ENCODE measurements around the gene B3GLCT.

B3GLCT gene

DNA sequence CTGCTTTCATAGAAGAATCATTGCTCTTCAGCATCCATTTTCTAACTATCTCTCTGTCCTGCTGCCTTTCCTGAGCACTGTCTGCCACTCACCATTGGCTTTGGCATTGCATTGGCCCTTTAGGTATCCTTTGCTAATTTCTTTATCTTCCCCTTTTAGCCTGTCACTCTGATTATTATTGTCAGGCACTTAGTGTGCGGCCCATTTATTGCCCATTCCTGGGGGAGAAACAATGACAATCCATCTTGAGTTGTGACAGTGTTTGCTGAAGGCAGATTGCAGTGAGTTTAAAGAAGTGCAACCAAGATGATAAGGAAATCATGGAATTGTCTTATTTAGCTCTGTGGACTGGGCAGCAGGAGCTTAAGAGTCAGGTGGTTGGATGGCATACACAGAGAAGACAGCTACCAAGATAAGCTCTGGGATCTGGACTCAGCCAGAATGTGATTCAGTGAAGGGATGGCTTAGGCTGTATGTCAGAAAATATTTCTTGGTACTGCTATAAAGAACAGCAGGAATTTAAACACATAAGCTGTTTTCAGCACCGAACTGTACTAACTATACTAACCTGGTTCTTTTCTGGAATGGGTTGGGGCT is 25.3 kb downstream of the B3GLCT start:
- DNase-seq: no peak

DNA sequence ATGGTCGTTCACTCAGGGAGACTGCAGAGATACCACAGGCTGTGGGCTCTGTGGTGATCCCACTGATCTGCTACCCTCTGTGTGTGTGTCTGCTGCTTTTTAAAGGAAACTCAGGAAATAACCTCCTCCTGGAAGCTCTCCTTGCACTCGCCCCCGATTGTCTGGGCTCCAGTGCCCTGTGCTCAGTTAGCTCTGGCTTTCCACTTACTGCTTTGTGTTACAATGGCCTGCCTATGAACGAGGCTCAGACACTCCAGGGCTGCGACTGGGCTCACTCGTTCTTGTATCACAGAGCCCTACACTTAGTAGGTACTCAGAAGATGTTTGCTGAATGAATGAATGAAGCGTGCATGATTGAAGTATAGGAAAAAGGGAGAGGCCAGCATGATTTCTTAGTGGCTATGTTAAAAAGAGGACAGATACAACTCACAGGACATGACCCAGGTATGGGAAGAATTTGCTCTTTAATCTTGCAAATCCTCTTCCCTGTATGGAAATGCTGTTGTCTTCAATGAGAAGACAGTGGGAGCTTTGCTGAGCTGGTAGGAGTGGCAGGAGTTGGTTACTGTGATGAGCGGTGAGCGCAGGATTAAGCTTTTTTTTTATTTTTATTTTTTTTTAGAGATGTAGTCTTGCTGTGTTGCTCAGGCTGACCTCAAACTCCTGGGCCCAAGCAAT is 26.4 kb downstream of the B3GLCT start:
- DNase-seq: no peak

DNA sequence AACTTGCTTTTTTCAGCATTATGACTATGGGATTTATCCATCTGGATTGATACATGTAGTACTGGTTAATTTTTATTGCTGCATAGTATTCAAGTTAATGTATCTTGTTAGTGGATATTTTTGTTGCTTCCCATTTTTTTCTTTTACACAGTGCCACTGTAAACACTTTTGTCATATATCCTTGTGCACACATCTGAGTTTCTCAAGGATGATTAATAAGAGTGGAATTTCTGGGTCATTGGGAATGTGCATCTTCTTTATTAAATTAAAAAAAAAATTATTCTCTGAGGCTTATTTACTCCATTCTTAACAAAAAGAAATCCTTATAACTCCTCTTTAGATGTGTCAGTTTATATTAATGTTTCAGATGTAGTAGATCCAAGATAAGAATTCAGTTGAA is 27.3 kb downstream of the B3GLCT start:
- no peak for DNase-seq

DNA sequence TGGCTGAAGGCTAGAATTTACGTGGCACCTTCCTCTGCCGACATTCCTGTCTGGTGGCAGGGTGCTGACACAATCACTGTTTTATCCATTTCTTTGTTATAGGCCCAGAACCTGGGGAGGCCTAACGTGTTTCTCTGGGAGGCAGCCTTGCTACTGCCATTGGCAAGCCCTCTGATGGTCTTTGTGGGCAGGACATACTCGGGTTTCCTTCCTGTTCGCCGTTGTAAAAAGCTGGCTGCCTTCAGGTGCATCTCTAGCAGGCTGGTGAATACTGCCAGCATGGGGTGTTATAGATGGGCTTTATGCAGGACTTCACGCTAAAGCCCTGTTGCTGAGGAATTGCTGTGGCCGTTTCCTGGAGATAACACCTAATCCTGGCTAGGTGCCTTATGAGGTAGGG is 28.1 kb downstream of the B3GLCT start:
- DNase-seq: no peak

DNA sequence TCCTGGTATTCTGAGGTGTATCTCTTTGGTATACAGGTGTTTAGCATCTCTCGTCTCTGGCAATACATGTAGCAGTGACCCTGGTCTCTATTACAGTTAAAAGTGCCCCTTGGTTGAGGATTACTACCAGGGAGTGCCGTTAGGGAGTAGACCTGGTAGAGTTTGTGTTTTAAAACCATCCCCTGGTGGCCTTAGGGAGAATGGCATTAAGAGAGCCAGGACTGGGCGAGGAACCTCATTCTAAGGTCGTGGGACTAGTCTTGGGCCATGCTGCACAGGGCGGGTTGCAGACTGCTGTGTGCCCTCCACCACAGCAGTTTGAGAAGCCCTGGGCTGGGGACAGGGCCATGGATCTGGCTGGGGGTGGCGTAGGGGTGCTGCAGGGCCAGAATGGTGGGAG is 35.0 kb downstream of the B3GLCT start:
- peak; percentile 1 for DNase-seq

DNA sequence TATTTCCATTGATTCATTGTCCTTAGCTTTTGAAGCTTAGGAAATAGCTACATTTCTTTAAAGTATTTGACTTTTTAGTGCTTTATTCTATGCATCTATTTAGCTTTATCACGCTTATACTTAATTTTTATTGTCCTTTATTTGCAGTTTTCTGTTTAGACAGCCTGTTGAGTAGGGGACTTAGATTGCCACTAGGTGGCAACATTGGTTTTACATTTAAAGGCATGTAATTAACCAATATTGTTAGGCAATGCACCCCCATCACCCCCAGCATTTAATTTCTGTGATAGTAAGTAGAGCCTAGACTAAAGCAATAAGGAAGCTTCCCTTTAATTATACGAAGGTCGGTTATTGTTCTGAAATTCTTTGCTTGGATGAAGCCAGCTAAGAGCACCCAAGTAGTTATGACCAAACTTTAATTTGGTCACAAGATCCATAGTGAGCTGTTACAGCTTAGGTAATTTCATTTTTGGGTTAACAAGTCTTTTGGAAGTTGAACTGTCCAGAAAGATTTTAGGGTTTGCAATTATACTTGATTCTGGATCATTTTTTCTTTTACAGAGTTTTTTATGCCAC is 36.5 kb downstream of the B3GLCT start:
- DNase-seq: peak; percentile 51

DNA sequence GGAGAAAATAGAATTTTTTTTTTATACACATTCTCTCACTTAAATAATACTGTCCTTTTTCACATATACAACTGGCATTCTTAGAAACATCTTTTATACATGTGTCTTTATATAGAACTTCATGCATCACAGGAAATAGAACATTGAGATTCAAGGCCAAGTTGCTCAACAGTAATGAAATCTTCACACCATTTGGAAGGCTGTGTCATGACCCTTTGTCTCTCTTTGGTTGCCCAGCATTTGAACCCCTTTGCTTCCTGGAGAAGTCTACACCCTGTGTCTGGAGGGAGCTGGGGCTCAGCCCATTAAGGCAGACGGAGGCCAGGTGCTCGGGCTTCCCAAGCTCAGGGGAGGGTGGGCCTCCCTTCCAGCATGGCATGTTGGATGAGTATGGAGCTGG is 41.1 kb downstream of the B3GLCT start:
- no peak for DNase-seq

DNA sequence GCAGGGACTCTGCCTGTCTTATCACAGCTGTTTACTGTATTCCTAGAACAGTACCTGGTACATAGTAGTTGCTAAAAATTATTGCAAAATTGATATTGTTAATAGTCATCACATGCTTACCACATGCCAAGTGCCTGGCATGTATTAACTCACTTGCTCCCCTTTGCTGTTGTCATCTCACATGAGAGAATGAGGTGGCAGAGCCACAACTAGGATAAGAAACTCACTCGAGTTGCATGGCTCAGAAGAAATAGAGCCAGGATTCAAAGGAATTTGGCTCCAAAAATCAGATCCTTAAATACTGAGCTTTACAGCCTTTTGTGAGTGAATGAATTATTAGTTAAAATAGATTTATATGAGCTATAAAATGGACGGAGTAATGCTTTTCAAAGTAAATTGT is 42.6 kb downstream of the B3GLCT start:
- DNase-seq: no peak

DNA sequence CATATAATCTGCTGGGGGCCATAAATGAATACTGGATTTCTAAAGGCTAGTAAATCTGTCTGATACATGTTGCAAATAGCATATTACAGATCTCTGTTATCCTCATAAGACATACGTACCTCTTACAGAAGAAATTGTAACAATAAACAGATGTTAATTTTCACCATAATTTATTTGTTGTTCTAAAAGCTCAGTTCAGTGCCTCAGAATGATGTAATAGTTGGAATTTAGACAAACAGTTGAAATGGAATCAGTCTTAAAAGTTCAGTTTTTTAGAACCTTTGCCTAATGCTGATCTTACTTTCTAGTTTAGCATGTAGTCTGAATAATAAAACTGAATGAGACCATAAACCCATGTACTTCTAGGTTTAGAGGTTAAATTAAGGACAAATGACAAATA is 43.1 kb downstream of the B3GLCT start:
- DNase-seq: no peak

DNA sequence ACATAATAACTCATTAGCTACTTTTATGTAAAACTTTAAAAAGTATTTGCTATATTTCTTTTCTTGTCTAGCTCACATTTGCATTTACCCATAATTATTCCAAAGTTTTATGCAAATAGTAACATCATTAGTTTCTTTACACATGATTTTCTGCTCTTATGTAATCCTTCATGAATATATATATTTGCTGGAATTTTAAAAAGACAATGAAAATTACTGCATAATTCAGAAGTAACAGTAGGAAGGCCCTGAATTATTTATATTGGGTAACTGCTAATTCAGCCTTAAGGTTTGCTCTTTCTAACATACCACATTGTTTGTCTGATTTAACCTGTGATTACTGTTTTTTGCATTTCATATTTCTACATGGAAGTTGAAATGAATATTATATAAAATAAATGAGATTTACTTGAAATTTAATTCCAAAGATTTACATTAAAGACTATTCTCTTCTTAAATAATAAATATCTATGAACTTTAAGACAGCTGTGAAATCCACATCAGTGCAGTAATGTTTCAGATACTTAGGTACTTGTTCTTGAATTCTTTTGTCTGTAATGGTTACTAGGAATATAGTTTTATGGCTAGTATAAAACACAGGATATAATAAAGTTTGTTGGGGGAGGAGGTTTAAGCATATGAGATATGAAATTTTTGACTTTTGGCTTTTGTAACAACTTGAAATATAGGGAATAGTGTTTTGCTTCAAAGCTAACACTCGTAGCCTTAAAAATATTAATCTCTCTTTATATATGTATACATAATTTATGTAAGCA is 46.0 kb downstream of the B3GLCT start:
- DNase-seq: no peak

DNA sequence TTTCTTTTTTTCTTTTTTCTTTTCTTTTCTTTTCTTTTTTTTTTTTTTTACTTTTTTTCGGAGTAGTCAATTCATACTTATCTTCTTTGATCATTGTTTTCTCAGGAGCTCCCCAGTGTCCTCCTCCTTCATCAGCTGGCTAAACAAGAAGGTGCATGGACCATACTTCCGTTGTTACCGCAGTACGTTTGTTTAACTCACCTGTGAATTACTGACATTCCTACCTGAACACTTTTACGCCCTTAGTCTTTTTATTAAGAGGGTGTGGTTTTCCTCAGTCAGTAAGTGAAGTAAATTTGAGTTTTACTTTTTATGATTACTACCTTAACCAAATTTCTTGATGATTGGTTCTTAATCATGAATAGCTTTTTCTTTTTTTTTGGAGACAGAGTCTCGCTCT is 47.1 kb downstream of the B3GLCT start:
- DNase-seq: no peak

DNA sequence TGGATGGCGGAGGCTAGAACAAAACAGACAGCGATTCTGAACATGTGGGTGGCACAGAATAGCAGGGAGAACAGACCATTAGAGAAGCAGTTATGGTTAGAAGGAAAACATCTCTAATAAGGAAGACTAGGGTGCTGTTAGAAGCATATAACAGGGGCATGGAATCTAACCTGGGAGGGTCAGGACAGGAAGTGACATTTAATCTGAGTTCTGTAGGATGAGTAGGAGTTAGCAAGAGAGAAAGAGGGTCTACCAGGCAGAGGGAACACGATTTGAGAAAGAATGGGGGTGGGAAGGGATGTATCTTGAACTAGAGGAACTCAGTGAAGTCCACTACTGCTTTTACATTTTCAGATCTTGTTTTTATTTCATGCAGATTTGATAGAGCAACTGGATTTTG is 48.6 kb downstream of the B3GLCT start:
- DNase-seq: no peak

DNA sequence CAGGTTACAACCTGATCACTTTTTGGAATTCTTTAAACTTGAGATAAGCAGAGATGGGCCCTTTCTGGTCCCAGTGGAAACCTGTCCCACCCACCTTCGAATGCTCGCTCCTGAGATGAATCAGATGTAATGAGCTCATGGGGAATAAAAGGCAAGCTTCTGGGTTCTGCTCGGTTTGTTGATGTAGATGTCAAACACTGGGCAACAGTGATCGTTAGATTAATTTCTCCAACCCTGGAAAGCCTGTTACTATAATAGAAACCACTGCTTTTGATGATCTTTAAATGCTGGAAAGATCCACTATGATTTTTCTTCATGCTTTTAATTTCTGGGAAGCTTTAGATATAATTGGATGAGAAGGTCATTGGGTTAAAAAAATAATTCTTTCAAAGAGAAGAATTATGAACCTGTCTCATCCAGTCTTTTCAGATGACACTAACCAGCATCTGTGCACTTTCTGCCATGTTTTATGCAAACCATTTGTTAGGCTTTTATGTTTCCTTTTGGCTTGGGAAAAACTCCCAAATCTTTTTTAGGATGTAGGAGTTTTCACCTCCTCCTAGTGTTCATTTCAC is 49.3 kb downstream of the B3GLCT start:
- no peak for DNase-seq

DNA sequence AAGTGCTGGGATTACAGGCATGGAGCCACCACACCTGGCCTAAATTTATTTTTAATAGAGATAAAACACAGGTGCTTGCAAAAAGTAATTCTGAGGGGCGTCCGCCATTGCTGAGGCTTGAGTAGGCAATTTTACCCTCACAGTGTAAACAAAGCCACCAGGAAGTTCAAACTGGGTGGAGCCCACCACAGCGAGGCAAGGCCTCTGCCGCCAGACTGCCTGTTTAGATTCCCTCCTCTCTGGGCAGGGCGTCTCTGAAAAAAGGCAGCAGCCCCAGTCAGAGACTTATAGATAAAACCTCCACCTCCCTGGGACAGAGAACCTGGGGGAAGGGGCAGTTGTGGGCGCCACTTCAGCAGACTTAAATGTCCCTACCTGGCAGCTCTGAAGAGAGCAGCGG is 50.7 kb downstream of the B3GLCT start:
- no peak for DNase-seq

DNA sequence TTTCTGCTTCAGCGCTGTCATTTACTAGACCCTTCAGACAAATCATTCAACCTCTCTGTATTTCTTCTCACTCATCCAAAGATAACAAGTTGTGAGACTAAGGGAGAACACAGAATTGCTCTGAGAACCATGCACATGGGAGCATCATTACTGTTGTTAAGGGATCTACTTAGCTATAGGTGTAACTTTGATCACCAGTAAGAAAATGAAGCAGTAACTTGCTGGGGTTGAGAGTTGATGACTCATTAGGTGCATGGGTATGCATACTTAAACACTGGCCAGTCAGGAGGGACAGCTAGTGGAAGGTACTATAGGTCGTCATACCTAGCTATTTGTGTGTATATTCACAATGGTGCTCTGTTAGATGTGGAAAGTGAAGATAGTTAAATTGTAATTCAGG is 61.5 kb downstream of the B3GLCT start:
- no peak for DNase-seq

DNA sequence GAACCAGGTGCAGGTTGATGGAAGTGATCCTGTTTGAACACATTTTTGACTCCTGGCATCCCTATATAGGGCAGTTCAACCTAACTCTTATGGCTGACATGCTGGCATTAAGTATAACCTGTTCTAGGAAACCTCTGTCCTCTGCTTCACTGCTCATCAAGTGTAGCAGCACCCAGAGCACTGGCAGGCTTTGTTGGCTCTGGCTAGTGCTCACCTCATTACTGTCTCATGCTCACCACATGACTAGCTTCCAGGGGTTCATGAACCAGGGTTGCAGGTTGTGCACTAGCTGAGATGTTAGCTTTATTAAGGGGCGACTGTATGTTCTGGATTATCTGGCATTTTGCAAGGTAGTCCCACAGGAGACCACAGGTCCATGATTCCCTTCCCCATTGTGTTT is 63.6 kb downstream of the B3GLCT start:
- DNase-seq: no peak

DNA sequence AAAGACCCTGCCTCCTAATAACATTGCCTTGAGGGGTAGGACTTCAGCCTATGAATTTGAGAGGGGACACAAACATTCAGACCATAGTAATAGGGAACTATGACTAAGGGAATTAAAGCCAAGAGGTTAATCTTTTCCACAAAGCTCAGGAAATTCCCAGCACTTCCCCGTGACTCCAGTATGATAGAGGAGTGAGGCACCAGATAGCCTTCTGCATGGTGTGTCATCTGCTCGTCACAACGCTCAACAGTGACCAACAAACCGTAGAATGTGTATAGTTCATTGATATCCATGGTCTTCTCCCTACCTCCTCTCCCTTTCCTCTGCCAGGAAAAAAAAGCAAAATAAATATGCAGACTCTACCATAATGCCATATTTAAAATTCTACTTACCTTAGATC is 64.4 kb downstream of the B3GLCT start:
- DNase-seq: no peak

DNA sequence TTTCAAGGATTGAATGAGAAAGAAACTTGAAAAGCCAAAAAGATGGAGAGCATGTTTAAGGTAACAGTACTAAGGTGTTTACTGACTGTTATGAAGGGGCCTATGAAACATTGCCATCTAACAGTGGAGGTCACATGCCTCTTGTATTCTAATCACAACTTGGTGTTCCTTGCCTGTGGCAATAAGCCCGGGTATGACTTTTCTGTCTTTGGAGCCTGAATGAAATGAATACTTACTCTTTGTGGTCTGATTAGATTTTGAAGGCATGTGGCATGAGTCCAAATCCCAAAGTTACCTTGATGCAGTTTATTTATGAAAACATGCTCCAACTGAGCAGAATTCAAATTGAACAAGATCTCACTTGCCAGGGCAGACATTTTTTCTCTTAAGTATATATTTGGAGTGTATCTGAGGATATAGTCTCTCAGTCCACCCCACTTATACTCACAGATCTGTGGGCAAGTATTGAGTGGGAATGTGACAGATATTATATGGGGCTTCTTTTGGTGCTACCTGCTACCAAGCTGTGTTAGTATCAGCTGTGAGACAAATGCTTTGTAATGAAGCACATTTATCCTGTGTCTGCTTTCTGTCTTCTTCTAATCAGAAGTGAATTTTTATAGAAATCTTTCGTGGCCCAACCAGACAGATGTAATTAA is 67.5 kb downstream of the B3GLCT start:
- DNase-seq: no peak

DNA sequence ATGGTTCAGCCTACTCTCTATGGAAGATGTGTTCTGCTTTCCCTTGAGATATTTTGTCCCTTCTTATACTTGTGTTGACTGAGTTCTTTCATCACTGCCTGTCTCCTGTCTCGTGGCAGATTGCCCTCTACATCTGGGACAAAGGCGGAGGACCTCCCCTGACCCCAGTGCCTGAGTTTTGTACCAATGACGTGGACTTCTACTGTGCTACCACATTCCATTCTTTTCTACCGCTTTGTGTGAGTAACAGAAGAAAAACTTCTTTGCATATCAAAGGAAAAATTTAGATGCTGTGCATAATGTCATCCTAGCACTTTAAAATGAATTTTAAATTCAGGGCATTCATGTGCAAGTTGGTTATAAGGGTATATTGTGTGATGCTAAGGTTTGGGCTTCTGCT is 74.6 kb downstream of the B3GLCT start:
- no peak for DNase-seq

DNA sequence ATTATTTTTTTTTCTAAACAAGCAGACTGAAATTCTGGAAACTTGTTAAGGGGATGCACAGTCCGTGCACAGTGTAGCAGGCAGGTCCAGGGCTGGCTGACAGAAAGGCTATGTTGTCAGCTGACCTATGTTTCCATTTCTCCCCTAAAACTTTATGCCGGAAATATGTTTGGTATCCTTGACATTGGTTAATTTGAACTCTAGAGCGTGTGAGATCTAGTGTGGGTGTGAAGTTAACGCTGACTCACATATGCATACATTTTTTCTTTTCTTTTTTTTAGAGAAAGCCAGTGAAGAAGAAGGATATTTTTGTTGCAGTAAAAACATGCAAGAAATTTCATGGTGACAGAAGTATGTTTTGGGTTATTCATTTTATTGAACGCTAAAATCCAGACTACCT is 76.6 kb downstream of the B3GLCT start:
- DNase-seq: no peak

DNA sequence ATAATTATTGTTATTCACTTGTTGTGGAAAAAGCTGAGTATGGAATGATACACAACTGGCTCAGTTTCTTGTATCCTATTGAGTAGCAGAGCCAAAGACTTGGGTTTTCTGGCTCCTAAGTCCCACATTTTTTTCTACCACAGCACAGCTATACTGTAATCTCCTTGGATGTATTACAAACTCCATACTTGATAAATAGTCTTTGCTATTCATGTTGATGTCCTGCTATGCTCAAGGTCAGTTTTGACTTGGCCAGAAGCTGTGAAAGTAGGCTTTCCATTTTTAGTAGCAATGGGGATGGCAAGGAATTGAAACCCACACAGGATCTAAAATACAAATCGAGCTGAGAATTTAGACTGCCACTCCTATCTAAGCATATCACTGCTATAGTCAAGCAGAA is 79.1 kb downstream of the B3GLCT start:
- no peak for DNase-seq

DNA sequence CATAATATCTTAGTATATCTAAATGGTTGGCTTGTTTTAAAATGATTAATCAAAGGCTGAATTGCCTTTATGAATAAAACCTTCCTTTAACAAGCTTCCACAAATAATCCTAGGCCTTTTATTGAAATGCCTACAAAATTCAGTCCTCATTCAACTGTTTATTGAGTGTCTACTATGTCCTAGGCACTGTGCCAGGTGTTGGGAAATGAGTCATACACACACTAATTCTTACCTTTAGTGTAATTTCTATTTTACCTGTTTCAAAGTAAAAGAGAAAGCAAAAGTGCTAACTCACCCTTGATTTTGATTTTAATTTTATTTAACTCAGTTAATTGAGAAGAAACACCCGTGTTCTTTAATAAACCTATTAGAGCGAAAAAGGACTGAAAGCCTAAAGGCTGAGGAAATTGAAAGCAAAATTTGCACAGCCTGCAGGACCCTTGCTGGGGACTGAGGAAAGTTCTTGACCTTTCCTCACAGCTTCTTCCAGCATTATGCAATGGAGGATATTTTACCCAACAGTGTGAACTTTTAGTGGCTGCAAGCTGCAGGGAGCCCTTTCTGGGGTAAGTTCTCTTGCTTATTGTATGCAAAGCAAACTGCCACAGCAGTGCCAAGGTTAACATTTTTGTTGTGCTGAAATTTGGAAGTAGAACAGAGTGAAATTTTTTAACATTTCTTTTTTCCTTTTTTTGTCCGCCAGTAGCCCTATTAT is 83.1 kb downstream of the B3GLCT start:
- DNase-seq: peak; percentile 1

DNA sequence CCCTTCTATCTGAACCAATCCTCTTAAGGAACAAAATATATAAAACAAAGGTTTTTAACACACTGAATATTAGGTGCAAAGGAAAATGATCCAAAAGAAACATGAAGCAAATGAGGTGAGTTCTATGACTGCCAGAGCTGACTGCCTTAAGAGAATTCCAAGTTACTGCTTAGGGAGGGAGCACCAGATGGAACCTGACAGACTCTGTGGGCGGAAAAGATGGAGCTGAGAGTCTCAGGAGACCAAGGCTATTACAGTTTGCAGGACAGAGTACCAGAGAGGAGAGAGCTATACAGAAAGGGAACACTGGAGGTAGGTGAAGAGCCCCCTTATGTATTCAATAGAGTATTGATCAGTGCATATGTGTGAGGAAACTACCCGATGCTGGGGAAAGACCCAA is 87.2 kb downstream of the B3GLCT start:
- no peak for DNase-seq
